DND-41 (cell line): Measurements from ENCODE around the gene TOGARAM2.

ENCODE experiments used
- EZH2 ChIP-seq: IDR thresholded peaks from 3 replicates; pipeline ENCODE4 v1.6.1; 2012; ENCODE audit warnings: borderline replicate concordance, low read depth, mild to moderate bottlenecking, moderate library complexity, low read length, inconsistent platforms; ENCODE audit not compliant: severe bottlenecking
- TF ChIP-seq, protein P1 (sequence below): IDR thresholded peaks from 2 replicates; pipeline ENCODE4 v1.5.1; 2012; ENCODE audit warnings: borderline replicate concordance, low read length, moderate library complexity, mild to moderate bottlenecking; ENCODE audit not compliant: poor library complexity, severe bottlenecking; ENCODE audit errors: extremely low read depth

DNA sequence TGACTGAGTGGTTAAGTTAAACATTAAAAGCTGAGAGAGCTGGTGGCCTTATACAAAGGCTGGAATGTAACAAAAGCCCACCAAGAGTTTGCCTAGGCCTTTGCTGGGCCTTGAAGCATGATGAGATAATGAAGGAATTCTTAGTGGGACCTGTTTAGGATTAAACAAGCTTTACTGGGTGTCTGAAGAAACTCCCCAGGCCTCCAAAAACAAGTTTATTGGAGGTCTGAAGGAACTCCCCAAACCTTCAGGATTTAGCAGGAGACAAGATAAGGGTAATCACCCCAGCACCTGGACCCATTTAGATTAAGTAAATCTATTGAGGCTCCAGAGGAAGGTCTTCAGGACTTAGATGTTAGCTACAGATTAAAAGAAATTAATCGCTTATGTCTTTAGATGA, 74.5 kb downstream of the TOGARAM2 start:
- TF ChIP-seq, protein P1, sequence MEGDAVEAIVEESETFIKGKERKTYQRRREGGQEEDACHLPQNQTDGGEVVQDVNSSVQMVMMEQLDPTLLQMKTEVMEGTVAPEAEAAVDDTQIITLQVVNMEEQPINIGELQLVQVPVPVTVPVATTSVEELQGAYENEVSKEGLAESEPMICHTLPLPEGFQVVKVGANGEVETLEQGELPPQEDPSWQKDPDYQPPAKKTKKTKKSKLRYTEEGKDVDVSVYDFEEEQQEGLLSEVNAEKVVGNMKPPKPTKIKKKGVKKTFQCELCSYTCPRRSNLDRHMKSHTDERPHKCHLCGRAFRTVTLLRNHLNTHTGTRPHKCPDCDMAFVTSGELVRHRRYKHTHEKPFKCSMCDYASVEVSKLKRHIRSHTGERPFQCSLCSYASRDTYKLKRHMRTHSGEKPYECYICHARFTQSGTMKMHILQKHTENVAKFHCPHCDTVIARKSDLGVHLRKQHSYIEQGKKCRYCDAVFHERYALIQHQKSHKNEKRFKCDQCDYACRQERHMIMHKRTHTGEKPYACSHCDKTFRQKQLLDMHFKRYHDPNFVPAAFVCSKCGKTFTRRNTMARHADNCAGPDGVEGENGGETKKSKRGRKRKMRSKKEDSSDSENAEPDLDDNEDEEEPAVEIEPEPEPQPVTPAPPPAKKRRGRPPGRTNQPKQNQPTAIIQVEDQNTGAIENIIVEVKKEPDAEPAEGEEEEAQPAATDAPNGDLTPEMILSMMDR = no peak
- TF ChIP-seq EZH2 = no peak
